ENCODE data around the gene STRN.

Gene STRN

GRCh38 chr2:36871068-36871707 is 95.1 kb downstream of the STRN start:
- H3K9me3 ChIP-seq (ENCODE audit: control insufficient read depth, insufficient read depth, low read length) = no peaks in the 10 kb centered on the region
- no peak for DNase-seq (ENCODE audit: low read depth, low spot score)
- H3K4me1 ChIP-seq (ENCODE audit: control insufficient read depth, insufficient read depth, low read length) = no peaks in the 10 kb centered on the region; the same call in 1 of the 2 replicates
- H3K27ac ChIP-seq (ENCODE audit: low read length) = no peak overlapping the region
- H3K27me3 ChIP-seq (ENCODE audit: control insufficient read depth, insufficient read depth, low read length) = no peaks in the 10 kb centered on the region
- H3K4me3 ChIP-seq (ENCODE audit: low read length) = no peak overlapping the region
- no peaks in the 10 kb centered on the region for H3K36me3 ChIP-seq (ENCODE audit: control insufficient read depth, insufficient read depth, low read length)
- no CpG with 5 or more reads among the region's 1 CpG for WGBS (ENCODE audit: insufficient coverage, insufficient read length)

- no peak for DNase-seq (ENCODE audit: low read depth, low spot score)
- Histone ChIP-seq H3K4me3 (ENCODE audit: low read length) (no peak overlapping the region), H3K36me3 (ENCODE audit: control insufficient read depth, insufficient read depth, low read length) (no peaks in the 10 kb centered on the region), H3K27me3 (ENCODE audit: control insufficient read depth, insufficient read depth, low read length) (no peaks in the 10 kb centered on the region), H3K9me3 (ENCODE audit: control insufficient read depth, insufficient read depth, low read length) (no peaks in the 10 kb centered on the region), H3K4me1 (ENCODE audit: control insufficient read depth, insufficient read depth, low read length) (no peaks in the 10 kb centered on the region; the same call in 1 of the 2 replicates), H3K27ac (ENCODE audit: low read length) (no peak overlapping the region)
- 100% methylated on average over 1 of the region's 3 CpGs for WGBS (ENCODE audit: insufficient coverage, insufficient read length)
Measured at GRCh38 chr2:36869606-36870005, 96.7 kb downstream of the STRN start.

GRCh38 chr2:36861896-36862295 is 104.4 kb downstream of the STRN start:
- Histone ChIP-seq H3K9me3 (ENCODE audit: control insufficient read depth, insufficient read depth, low read length) (no peaks in the 10 kb centered on the region), H3K27ac (ENCODE audit: low read length) (no peak overlapping the region), H3K4me3 (ENCODE audit: low read length) (no peak overlapping the region), H3K27me3 (ENCODE audit: control insufficient read depth, insufficient read depth, low read length) (no peaks in the 10 kb centered on the region), H3K36me3 (ENCODE audit: control insufficient read depth, insufficient read depth, low read length) (no peaks in the 10 kb centered on the region), H3K4me1 (ENCODE audit: control insufficient read depth, insufficient read depth, low read length) (no peaks in the 10 kb centered on the region)
- WGBS (ENCODE audit: insufficient coverage, insufficient read length) = no CpG with 5 or more reads among the region's 2 CpGs
- DNase-seq (ENCODE audit: low read depth, low spot score) = no peak

- Histone ChIP-seq H3K9me3 (ENCODE audit: control insufficient read depth, insufficient read depth, low read length) (no peaks in the 10 kb centered on the region), H3K4me1 (ENCODE audit: control insufficient read depth, insufficient read depth, low read length) (no peaks in the 10 kb centered on the region), H3K4me3 (ENCODE audit: low read length) (no peak overlapping the region), H3K36me3 (ENCODE audit: control insufficient read depth, insufficient read depth, low read length) (no peaks in the 10 kb centered on the region), H3K27me3 (ENCODE audit: control insufficient read depth, insufficient read depth, low read length) (no peaks in the 10 kb centered on the region), H3K27ac (ENCODE audit: low read length) (no peak overlapping the region)
- WGBS (ENCODE audit: insufficient coverage, insufficient read length) = no CpG with 5 or more reads among the region's 1 CpG
- DNase-seq (ENCODE audit: low read depth, low spot score) = no peak
Measured at GRCh38 chr2:36859366-36859792, 107.0 kb downstream of the STRN start.

GRCh38 chr2:36858551-36859365 is 107.6 kb downstream of the STRN start:
- no peaks in the 10 kb centered on the region for H3K36me3 ChIP-seq (ENCODE audit: control insufficient read depth, insufficient read depth, low read length)
- H3K4me3 ChIP-seq (ENCODE audit: low read length) = no peak overlapping the region
- H3K4me1 ChIP-seq (ENCODE audit: control insufficient read depth, insufficient read depth, low read length) = no peaks in the 10 kb centered on the region
- H3K9me3 ChIP-seq (ENCODE audit: control insufficient read depth, insufficient read depth, low read length) = no peaks in the 10 kb centered on the region
- no peaks in the 10 kb centered on the region for H3K27me3 ChIP-seq (ENCODE audit: control insufficient read depth, insufficient read depth, low read length)
- H3K27ac ChIP-seq (ENCODE audit: low read length) = no peak overlapping the region
- DNase-seq (ENCODE audit: low read depth, low spot score) = no peak

GRCh38 chr2:36857713-36858112 is 108.6 kb downstream of the STRN start:
- Histone ChIP-seq H3K27ac (ENCODE audit: low read length) (no peak overlapping the region), H3K27me3 (ENCODE audit: control insufficient read depth, insufficient read depth, low read length) (no peaks in the 10 kb centered on the region), H3K9me3 (ENCODE audit: control insufficient read depth, insufficient read depth, low read length) (no peaks in the 10 kb centered on the region), H3K36me3 (ENCODE audit: control insufficient read depth, insufficient read depth, low read length) (no peaks in the 10 kb centered on the region), H3K4me1 (ENCODE audit: control insufficient read depth, insufficient read depth, low read length) (no peaks in the 10 kb centered on the region), H3K4me3 (ENCODE audit: low read length) (no peak overlapping the region)
- WGBS (ENCODE audit: insufficient coverage, insufficient read length) = no CpG with 5 or more reads among the region's 5 CpGs
- no peak for DNase-seq (ENCODE audit: low read depth, low spot score)

- Histone ChIP-seq H3K4me3 (ENCODE audit: low read length) (no peak overlapping the region), H3K4me1 (ENCODE audit: control insufficient read depth, insufficient read depth, low read length) (no peaks in the 10 kb centered on the region), H3K36me3 (ENCODE audit: control insufficient read depth, insufficient read depth, low read length) (no peaks in the 10 kb centered on the region), H3K9me3 (ENCODE audit: control insufficient read depth, insufficient read depth, low read length) (no peaks in the 10 kb centered on the region), H3K27me3 (ENCODE audit: control insufficient read depth, insufficient read depth, low read length) (no peaks in the 10 kb centered on the region), H3K27ac (ENCODE audit: low read length) (no peak overlapping the region)
- no CpG with 5 or more reads among the region's 2 CpGs for WGBS (ENCODE audit: insufficient coverage, insufficient read length)
- no peak for DNase-seq (ENCODE audit: low read depth, low spot score)
Measured at GRCh38 chr2:36855429-36855828, 110.9 kb downstream of the STRN start.

GRCh38 chr2:36854241-36854640 is 112.1 kb downstream of the STRN start:
- no peak for DNase-seq (ENCODE audit: low read depth, low spot score)
- no CpG with 5 or more reads among the region's 2 CpGs for WGBS (ENCODE audit: insufficient coverage, insufficient read length)
- no peak overlapping the region for H3K4me3 ChIP-seq (ENCODE audit: low read length)

GRCh38 chr2:36849265-36849664 is 117.1 kb downstream of the STRN start:
- Histone ChIP-seq H3K4me1 (ENCODE audit: control insufficient read depth, insufficient read depth, low read length) (no peaks in the 10 kb centered on the region), H3K36me3 (ENCODE audit: control insufficient read depth, insufficient read depth, low read length) (peaks cover 3% of the 10 kb centered on the region; the same call in 1 of the 2 replicates), H3K9me3 (ENCODE audit: control insufficient read depth, insufficient read depth, low read length) (no peaks in the 10 kb centered on the region), H3K27ac (ENCODE audit: low read length) (no peak overlapping the region), H3K4me3 (ENCODE audit: low read length) (no peak overlapping the region), H3K27me3 (ENCODE audit: control insufficient read depth, insufficient read depth, low read length) (no peaks in the 10 kb centered on the region)
- no CpG with 5 or more reads among the region's 8 CpGs for WGBS (ENCODE audit: insufficient coverage, insufficient read length)
- DNase-seq (ENCODE audit: low read depth, low spot score) = no peak

More at GRCh38 chr2:36854241-36854640, 112.1 kb downstream of the STRN start:
- H3K4me1 ChIP-seq (ENCODE audit: control insufficient read depth, insufficient read depth, low read length) = no peaks in the 10 kb centered on the region
- no peaks in the 10 kb centered on the region for H3K27me3 ChIP-seq (ENCODE audit: control insufficient read depth, insufficient read depth, low read length)
- no peak overlapping the region for H3K27ac ChIP-seq (ENCODE audit: low read length)
- H3K9me3 ChIP-seq (ENCODE audit: control insufficient read depth, insufficient read depth, low read length) = no peaks in the 10 kb centered on the region
- H3K36me3 ChIP-seq (ENCODE audit: control insufficient read depth, insufficient read depth, low read length) = peaks cover 1% of the 10 kb centered on the region; the same call in 1 of the 2 replicates

- no peak for DNase-seq (ENCODE audit: low read depth, low spot score)
Measured at GRCh38 chr2:36843838-36844237, 122.5 kb downstream of the STRN start.

More at GRCh38 chr2:36843838-36844237, 122.5 kb downstream of the STRN start:
- Histone ChIP-seq H3K4me1 (ENCODE audit: control insufficient read depth, insufficient read depth, low read length) (no peaks in the 10 kb centered on the region), H3K36me3 (ENCODE audit: control insufficient read depth, insufficient read depth, low read length) (no peaks in the 10 kb centered on the region), H3K4me3 (ENCODE audit: low read length) (no peak overlapping the region), H3K27me3 (ENCODE audit: control insufficient read depth, insufficient read depth, low read length) (no peaks in the 10 kb centered on the region), H3K9me3 (ENCODE audit: control insufficient read depth, insufficient read depth, low read length) (no peaks in the 10 kb centered on the region), H3K27ac (ENCODE audit: low read length) (no peak overlapping the region)
